ENCODE results near the gene GUCY2F. TPM values are rescaled to one million over a fixed set of nuclear protein-coding genes. Genes with fewer than 3 reads are reported as not detected.

The GUCY2F gene
- total and polyA plus RNA-seq, 11 donors: not detected

DNA sequence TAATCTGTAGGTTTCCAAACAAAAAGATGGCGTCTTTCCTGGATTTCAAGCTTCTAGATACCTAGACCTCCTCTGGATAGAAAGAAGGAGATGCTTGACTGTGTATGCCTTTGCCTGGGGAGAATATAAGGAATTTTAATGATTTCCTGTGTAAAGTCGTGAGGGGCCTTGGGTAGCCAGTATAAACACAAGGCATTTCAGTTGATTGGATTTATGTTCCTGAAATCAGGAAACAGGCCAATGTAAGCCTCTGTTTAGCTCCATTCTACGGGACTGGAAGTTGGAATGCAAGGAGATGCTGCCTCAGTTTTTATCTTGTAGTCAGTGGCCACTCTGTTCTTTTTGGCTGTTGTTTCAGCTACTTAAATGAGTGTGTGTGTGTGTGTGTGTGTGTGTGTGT, 137.2 kb downstream of the GUCY2F start:
- no peak for TF ChIP-seq POLR2A (IDR thresholded peaks at IDR 0.05)
- TF ChIP-seq, protein P1, sequence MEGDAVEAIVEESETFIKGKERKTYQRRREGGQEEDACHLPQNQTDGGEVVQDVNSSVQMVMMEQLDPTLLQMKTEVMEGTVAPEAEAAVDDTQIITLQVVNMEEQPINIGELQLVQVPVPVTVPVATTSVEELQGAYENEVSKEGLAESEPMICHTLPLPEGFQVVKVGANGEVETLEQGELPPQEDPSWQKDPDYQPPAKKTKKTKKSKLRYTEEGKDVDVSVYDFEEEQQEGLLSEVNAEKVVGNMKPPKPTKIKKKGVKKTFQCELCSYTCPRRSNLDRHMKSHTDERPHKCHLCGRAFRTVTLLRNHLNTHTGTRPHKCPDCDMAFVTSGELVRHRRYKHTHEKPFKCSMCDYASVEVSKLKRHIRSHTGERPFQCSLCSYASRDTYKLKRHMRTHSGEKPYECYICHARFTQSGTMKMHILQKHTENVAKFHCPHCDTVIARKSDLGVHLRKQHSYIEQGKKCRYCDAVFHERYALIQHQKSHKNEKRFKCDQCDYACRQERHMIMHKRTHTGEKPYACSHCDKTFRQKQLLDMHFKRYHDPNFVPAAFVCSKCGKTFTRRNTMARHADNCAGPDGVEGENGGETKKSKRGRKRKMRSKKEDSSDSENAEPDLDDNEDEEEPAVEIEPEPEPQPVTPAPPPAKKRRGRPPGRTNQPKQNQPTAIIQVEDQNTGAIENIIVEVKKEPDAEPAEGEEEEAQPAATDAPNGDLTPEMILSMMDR (IDR thresholded peaks at IDR 0.05): no peak
- intact Hi-C loops (cut with DNase I): no loop called here
- no peak overlapping the region for H3K4me3 ChIP-seq
- whole genome bisulfite sequencing, 4 donors: 41 to 53% (median 48%) methylated on average over 3 of the region's 3 CpGs
- no peak for DNase-seq
- no peak overlapping the region for H3K27ac ChIP-seq
- H3K27me3 ChIP-seq: peaks cover 0 to 12% (median 0%) of the 10 kb centered on the region in 9 donors
- H3K36me3 ChIP-seq: no peaks in the 10 kb centered on the region
- ATAC-seq: no peak
- H3K4me1 ChIP-seq: peaks cover 0 to 6% (median 0%) of the 10 kb centered on the region in 12 donors
- no peaks in the 10 kb centered on the region for H3K9me3 ChIP-seq

GRCh38 chrX:109344101-109344500, 137.8 kb downstream of the GUCY2F start:
- Histone ChIP-seq H3K27ac (no peak overlapping the region), H3K4me3 (no peak overlapping the region), H3K9me3 (no peaks in the 10 kb centered on the region), H3K36me3 (no peaks in the 10 kb centered on the region), H3K27me3 (peaks cover 0 to 12% (median 0%) of the 10 kb centered on the region in 9 donors), H3K4me1 (peaks cover 0 to 6% (median 0%) of the 10 kb centered on the region in 12 donors)
- 45 to 59% (median 52%) methylated on average over 1 of the region's 1 CpG for WGBS, 4 donors
- DNase-seq (no peak), ATAC-seq (no peak)
- intact Hi-C loops (cut with DNase I): no loop called here
- TF ChIP-seq POLR2A (IDR thresholded peaks at IDR 0.05): no peak
- TF ChIP-seq, protein P1 (IDR thresholded peaks at IDR 0.05): no peak

GRCh38 chrX:109343671-109344070, 138.2 kb downstream of the GUCY2F start:
- H3K27ac ChIP-seq: no peak overlapping the region

DNA sequence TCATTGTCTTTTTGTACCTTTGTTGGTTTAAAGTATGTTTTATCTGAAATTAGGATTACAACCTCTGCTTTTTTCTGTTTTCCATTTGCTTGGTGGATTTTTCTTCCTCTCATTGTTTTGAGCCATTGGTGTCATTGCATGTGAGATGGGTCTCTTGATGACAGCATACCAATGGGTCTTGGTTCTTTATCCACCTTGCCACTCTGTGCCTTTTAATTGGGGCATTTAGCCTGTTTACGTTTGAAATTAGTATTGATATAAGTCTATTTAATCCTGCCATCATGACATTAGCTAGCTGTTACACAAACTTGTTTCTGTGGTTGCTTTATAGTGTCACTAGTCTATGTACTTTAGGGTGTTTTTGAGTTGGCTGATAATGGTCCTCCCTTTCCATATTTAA, 145.7 kb downstream of the GUCY2F start:
- H3K9me3 ChIP-seq: peaks cover 0 to 33% (median 0%) of the 10 kb centered on the region in 12 donors
- WGBS, 4 donors: 67 to 79% (median 77%) methylated on average over 1 of the region's 1 CpG
- H3K27ac ChIP-seq: no peak overlapping the region
- no peak for TF ChIP-seq POLR2A (IDR thresholded peaks at IDR 0.05)
- TF ChIP-seq, protein P1 (IDR thresholded peaks at IDR 0.05): no peak
- H3K4me3 ChIP-seq: no peak overlapping the region
- no peaks in the 10 kb centered on the region for H3K36me3 ChIP-seq
- DNase-seq (no peak), ATAC-seq (no peak)
- intact Hi-C loops (cut with DNase I): no loop called here
- H3K27me3 ChIP-seq: peaks cover 0 to 9% (median 0%) of the 10 kb centered on the region in 9 donors
- no peaks in the 10 kb centered on the region for H3K4me1 ChIP-seq

More at GRCh38 chrX:109343671-109344070, 138.2 kb downstream of the GUCY2F start:
- Histone ChIP-seq H3K36me3 (no peaks in the 10 kb centered on the region), H3K4me1 (peaks cover 0 to 6% (median 0%) of the 10 kb centered on the region in 12 donors), H3K27me3 (peaks cover 0 to 12% (median 0%) of the 10 kb centered on the region in 9 donors), H3K4me3 (no peak overlapping the region), H3K9me3 (no peaks in the 10 kb centered on the region)
- DNase-seq: no peak
- WGBS, 4 donors: 29 to 40% (median 34%) methylated on average over 2 of the region's 2 CpGs
- ATAC-seq: no peak
- intact Hi-C loops (cut with DNase I): no loop called here
- TF ChIP-seq, protein P1 (IDR thresholded peaks at IDR 0.05): no peak
- no peak for TF ChIP-seq POLR2A (IDR thresholded peaks at IDR 0.05)
